Fibroblast of the conjunctiva (primary cell): ENCODE data around the gene SRSF10.
"Not testable (repeated sequence)": the region's sequence is repeated elsewhere in the genome, so short reads cannot be mapped to it uniquely, and the experiment has no call there.

Experiments used
- DNase-seq: peaks from one replicate; pipeline ENCODE4 v3.0.0-alpha.2; 2010; ENCODE audit warnings: low read depth

SRSF10 gene

DNA sequence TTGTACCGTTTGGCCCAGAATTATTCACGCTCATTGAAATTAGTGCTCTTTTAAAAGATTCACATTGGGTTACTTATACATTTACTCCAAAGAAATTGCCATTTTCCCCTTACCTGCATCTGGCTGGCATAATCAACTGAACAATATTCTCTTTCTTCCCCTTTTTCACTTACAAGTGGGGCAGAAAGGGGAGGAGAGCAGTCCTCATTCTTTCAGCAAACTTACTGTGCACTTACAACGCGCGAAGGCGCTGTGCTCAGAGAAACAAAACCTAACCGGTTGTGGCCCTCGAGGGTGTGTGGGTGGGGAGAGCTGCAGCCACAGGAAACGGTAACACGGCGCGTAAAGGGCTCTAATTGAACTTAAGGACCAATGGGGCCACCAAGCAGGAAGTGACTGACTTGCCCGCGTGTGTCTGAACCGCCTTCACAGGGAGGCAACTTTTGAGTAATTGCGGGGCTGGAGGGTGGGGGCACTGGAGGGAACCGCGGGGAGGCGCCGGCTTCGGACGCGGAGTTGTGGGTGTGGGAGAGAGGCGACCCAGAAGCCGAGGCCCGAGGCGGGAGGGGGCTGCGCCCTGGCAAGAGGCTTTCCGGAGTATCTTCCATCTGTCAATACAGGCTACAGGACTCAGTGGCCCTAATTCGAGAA, 21.2 kb downstream of the SRSF10 start:
- peak; percentile 86 for DNase-seq

DNA sequence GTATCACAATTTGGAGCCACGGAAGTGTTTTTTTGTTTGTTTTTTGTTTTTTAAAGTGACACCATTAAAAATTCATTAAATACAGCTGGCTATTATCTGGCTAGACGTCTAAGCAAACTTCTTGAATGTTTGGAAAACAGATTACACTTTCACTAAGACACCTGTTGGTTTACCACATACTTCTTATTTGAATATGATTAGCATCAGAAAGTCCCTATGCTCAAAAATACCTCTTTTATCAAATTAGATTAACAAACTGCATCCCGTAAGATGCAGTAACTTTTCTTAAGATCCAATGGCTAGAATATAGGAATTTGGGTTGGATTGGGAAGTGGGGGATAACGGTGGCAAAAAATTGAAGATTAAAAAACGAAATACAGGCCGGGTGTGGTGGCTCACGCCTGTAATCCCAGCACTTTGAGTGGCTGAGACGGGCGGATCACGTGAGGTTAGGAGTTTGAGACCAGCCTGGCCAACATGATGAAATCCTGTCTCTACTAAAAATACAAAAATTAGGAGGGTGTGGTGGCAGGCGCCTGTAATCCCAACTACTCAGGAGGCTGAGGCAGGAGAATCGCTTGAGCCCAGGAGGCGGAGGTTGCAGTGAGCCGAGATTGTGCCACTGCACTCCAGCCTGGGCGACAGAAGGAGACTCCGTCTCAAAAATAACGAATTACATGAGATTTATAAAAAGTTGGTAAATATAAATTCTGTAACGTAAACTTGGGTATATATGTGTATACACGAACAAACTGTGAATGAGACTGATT, 21.9 kb downstream of the SRSF10 start:
- DNase-seq = not testable (repeated sequence)

DNA sequence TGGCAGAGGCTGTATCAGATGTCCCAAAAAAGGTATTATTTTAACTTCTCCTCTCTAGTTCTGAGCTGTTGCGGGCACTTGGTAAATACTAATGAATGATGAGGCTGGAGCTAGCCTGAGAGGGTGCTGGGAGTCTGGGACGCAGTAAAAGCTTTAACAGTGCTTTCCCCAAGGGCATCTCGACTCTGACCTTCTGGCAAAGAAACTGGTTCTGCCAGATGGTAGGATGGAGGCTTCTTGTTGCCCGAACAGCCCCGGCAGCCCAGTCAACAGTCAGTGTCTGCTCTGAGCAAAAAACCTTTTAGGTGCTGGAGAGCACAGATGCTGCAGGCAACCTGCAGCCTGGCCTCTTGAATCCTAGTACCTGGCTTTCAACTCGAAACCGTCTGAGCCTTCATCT, 23.0 kb downstream of the SRSF10 start:
- DNase-seq = no peak

DNA sequence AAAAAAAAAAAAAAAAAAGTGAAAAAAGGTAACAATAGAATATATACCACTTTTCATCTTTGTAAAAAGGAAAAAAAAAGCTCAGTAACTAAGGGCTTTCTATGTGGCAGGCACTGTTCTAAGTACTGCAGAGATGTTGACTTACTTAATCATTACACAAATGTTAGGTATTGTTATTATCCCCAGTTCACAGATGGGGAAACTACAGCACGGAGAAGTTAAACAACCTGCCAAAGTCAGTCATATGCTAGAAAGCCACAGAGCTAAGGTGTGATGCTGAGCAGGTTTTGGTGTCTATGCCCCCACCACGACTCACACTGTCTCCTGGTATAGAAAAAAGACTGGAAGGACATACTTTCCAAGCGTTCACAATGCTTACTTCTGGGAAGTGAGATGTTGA, 27.1 kb downstream of the SRSF10 start:
- DNase-seq = no peak

DNA sequence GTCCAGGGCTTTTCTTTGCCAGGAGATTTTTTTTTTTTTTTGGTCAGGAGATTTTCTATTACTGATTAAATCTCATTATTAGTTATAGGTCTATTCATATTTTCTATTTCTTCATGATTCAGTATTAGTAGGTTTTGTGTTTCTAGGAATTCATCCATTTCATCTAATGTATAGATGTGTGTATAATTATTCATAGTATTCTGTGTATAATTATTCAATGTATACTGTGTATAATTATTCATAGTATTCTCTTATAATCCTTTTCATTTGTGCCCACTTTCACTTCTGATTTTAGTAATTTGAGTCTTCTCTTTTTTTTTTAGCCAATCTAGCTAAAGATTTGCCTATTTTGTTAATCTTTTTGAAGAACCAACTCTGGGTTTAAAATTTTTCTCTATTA, 32.8 kb downstream of the SRSF10 start:
- no peak for DNase-seq

DNA sequence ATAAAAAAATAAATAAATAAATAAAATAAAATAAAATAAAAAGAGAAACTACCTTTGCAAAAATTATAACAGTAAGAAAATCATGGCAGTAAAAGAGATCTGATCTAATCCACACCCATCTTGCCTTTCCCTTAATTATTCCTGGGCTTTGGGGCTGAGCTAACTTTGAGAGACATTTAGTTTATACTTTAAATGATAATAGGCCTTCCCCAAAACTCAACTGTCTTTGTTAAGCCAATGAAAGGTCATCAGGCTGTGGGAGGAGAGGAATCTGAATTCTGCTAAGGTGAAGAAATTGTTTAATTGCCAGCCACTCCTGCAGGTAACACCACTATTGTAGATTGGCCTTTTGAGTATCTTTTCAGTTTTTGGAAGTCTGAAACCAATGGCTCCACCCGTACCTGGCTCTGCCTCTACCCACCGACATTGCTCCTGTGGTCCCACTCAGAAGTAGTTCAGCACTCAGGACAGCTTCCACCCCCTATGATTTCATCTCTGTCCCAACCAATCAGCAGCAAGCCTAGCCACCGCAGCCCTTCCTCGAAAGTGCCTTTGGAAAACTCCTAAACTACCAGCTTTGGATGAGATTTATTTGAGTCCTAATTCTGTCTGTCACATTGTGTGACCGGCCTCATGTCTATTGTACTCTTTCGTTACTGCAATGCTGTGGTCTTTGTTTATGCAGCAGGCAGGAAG, 43.5 kb downstream of the SRSF10 start:
- DNase-seq = no peak

DNA sequence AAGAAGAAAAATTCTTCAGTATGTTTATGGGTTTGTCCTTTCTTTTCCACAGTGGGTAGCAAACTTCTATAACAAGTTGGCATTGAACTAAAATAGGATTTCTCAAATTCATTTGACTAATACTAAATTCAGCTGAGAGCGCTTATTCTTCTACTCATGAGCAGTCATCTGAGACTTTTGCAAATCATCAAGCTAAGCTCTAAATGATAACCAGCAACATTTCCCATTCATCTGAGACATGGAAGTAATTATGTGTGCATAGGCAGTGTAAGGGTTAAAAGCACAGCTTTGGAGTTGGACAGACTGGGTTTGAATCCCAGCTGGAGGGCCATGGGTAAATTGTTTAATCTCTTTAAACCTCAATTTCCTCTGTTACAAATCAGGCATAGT, 48.6 kb downstream of the SRSF10 start:
- no peak for DNase-seq

DNA sequence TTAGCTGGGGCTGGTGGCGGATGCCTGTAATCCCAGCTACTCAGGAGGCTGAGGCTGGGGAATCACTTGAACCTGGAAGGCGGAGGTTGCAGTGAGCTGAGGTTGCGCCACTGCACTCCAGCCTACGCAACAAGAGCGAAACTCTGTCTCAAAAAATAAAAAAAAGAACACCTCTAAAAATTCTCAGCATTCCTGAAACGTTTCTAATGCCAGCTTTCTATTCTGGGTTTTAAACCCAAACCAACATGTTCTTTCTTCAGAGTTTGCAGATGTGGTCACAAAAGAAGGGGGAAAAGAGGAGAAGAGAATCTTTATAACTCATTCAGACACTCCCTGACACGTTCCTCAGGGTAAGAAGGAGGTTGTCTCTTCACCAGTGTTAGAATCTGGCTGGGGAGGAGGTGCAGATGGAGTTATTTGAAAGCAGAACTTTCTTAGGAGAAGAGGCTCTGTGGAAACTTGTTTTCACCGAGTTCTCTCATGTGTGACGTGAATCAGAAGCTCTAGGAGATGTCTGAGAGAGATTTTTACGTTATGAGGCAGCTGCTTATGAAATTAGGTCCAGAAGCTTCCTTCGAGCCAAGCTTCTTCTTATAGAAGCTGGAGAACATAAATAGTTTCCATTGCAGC, 49.2 kb downstream of the SRSF10 start:
- peak; percentile 22 for DNase-seq

DNA sequence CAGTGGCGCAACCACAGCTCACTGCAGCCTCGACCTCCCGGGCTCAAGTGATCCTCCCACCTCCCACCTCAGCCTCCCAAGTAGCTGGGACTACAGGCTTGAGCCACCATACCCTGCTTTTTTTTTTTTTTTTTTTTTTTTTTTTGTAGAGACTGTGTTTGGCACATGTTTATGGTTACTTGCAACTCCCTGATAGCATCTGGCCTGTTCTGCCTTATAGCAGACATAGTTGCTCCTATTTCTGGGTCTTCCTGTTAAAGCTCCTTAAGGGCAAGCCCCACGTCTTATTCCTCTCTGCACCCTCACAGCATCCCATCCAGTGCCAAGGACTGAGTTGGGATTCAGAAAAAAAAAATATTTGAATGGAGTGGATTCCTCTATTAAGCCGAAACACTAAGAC, 49.9 kb downstream of the SRSF10 start:
- DNase-seq = no peak

DNA sequence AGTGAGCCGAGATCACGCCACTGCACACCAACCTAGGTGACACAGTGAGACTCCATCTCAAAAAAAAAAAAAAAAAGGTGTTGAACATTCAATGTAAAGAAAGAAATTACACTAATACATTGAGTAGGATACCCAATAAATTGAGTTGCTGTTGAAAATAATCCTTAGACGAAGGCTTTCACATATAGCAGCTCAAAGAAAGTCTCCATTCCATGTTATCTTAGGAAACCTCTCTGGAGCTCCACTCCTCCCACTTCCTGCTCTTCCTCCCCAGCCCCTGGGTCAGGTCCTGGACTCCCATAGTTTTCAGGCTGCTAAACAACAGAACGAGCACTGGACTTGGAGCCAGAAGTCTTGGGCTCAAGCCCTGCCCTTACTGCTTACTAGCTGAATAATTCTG, 51.3 kb downstream of the SRSF10 start:
- DNase-seq = no peak

DNA sequence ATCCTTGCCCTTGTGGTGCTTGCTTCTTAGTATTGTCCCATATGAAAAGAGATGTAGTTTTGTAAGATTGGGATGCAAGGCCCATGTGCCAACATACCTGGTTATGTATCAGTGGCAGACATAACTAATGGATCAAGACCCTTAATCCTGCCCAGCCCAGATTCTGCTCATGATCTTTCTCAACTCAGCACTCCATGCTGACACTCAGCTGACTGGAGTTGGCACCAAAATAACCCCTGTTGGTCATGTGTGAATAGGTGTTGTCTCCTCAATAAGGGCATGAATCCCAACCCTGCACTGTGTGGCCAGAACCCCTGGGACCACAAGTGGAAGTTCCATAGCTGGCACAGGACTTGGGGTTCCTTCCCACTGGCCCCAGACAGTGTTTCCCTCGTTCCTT, 53.0 kb downstream of the SRSF10 start:
- no peak for DNase-seq

DNA sequence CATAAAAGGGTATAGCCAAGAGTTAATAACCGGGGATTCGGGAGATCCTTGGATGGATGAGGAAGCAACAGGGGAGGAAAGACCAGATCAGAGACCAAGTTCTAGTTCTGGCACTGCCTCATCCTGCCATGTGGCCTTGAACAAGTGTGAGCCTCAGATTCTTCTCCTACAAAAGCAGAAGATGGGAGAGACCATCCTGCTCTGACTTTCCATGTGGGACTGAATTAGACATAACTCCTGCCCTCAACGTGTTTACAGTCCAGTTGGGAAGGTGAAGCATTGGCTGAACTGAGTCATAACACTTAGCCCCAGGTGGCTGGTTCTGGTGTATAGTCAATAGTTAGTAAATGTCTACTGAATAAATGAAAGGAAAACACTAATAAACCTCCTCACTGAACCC, 54.8 kb downstream of the SRSF10 start:
- DNase-seq = no peak

DNA sequence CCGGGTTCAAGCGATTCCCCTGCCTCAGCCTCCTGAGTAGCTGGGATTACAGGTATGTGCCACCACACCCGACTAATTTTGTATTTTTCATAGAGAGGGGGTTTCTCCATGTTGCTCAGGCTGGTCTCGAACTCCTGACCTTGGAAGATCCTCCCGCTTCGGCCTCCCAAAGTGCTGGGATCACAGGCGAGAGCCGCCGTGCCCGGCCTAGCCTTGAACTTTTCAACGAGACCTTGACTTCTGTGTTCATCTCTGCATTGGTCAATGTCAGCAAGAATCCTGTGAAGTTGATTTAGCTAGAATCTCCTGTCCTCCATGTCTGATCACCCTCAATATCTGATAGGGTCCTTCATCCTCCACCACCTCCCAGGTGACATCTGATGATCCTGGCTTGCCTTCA, 55.5 kb downstream of the SRSF10 start:
- DNase-seq = no peak

DNA sequence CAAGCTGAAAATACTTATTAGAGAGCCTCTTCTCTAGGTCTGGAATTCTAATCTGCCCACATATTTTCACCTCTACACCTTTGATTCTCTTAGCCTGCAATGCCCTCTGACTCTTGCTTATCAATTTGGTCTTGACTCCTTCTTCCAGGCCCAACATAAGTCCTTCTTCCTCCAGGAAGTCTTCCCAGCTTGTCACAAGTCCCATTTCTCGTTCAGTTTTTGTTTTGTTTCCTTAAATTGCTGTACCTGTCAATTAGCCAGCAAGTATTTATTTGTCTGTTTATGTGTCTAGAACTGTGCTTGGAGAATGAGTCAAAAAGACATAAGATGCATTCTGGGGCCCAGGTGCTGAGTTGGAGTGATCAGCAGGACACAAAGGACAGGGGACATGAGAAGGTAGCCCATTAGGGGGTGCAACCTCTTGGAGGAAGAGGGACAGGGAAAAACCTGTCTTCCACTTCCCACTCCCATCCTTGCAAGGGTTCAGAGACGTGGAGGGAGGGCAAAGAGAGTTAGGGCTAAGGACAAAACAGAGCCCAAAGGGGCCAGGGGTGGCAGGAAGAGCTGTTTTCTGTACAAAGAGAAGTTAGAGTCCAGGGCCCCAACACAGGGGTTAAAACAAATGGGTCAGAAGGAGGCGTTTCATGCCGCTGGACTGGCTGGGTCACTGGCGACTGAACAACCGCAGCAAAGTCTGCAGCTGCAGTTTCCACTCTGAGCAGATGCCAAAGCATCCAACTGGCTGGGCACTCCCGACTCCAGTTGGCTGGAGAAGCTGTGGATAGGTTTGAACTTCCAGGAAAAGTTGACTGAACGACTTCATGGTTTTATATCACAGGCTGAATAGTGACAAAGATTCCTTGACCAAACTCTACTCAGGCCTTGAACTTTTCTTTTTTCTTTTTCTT, 56.3 kb downstream of the SRSF10 start:
- DNase-seq = no peak

DNA sequence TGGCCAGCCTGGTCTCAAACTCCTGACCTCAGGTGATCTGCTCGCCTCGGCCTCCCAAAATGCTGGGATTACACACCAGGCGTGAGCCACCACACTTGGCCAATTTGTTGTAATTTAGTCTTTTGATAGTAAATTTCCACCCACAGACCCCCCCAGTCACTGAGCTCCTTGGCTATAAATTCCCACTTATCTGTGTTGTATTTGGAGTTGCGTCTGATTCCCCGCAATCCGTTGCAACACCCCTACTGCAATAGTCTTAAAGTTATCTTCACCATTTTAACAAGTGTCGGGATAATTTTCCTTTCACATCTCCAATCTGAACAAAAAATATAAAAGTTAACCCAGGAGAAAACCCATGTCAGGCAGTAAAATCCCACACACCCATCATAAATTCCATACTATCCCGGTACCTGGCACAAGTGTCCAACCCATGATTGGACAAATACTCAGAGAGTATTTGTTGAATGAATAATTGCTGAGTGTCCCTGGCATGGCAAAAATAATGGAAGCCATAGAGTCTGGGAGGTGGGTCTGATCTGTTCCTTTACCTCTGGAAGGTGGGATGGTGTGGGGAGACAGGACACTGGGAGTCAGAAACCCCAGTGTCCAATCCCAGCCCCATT, 57.7 kb downstream of the SRSF10 start:
- DNase-seq = no peak

DNA sequence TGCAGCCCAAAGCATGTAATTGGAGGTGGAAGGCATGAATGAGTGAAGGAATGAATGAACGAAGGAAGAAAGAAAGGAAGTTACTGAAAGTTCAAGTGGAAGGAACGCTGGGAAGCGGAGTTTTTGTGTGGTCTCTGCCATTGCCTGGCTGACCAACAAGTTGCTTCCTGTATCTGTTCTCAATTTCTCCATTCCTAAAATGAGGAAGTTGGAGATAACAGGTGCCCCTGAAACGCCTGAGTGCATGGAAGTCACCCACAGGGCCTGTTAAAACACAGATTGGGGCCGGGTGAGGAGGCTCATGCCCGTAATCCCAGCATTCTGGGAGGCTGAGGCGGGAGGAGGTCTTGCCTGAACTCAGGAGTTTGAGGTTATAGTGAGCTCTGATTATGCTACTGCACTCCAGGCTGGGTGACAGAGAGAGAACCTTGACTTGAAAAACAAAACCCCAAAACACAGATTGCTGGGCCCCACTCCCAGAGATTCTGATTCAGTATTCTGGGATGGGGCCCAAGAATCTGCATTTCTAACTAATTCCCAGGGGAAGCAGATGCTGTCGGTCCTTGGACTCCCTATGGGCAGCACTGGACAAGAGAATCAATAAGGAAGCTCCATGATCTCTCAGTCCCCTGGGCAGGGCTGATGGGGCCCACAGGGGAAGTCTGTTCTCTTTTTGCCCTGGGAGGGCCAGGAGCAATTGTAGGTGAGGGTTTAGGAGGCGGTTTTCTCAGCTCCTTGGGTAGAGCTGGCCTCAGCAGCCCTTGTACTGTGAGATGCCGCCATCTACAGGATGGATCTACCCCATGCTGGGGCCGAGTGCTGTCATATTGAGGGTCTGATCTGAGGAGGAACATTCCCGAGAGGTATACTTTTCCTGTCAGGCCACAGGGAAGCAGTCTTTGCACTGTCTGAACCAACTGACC, 63.7 kb downstream of the SRSF10 start:
- peak; percentile 43 for DNase-seq

DNA sequence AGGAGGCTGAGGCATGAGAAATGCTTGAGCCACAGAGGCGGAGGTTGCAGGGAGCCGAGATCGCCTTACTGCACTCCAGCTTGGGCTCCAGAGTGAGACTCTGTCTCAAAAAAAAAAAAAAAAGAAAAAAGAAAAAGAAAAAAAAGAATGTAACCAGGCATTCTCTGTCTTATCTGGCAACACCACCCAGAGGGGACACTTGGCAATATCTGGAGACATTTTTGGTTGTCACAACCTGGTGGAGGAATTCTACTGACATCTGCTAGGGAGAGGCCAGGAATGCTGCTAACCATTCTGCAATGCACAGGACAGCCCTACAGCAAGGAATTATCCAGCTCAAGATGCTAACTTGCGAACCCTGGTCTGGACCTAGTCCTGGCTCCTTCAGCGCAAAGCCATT, 64.7 kb downstream of the SRSF10 start:
- DNase-seq = no peak

DNA sequence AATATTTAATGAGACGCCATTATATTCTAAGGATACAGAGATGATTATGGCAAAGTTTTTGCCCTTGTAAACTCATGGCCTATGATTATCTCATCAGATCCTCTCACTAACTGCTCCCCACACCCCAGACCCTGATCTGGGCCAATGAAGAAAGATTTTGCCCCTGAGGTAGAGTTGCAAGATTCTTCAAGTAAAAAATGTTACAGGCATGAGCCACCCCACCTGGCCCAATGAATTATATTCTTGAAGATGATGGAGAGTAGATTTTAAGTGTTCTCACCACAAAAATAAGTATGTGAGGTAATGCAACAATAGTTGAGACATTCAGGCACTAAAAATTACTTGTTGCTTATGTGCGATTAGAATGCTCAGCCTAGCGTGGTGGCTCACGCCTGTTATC, 65.2 kb downstream of the SRSF10 start:
- no peak for DNase-seq
